ENCODE data around the gene BRICD5. TPM values are rescaled to one million over a fixed set of nuclear protein-coding genes. Genes with fewer than 3 reads are reported as not detected.
A peak's percentile ranks its signal among the peaks of the same experiment; 100 is the strongest.

BRICD5 gene
- total and polyA plus RNA-seq, 2 of the 13 experiments (the other 11 are each of a cell fraction or from before 2014, with no cell fraction given), result 1.6 to 5.8 TPM

DNA sequence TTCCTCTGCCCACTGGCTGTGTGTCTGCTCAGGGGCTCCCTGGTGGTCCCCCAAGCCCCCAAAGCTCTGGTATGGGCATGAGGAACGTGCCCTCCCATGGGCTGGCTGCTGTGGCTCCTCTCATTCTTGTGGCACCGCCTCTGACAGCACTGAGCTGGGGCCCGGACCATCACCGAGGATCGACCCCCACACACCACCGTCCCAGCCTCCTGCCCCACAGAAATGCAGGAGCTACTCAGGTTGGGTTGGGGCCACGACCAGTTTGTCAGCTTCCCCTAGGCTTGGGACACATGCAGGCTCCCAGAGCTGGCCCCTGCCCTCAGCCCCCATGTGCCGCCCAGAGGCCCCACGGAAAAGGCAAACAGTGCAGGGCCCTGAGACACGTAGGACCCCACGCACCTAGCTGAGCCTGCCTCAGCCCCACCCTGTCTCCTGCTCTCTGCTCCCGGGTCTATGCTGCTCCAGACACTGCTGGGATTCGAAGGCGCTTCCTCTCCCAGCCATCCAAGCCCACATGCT lies 11.0 kb downstream of the BRICD5 start:
- no peak for FAIRE-seq
- Histone ChIP-seq H3K9me3 (ENCODE audit: low read length) (no peaks in the 10 kb centered on the region), H3K27me3 (ENCODE audit: control insufficient read depth in 1 of 2, insufficient read depth in 2 of 2, low read length in 2 of 2) (peaks cover 2 to 34% of the 10 kb centered on the region in 2 experiments; a peak in 3 of 5 replicates), H3K79me2 (ENCODE audit: insufficient read depth, low read length) (no peaks in the 10 kb centered on the region), H2AFZ (ENCODE audit: low read length) (no peak overlapping the region), H3K4me2 (ENCODE audit: low read depth, low read length) (peak overlapping the region; percentile 3; the same call in 1 of the 2 replicates), H3K9ac (ENCODE audit: insufficient read depth, low read depth, low read length) (no peak overlapping the region), H3K27ac (ENCODE audit: extremely low read length, insufficient read depth, low read length) (no peak overlapping the region), H4K20me1 (ENCODE audit: insufficient read depth, low read length) (no peaks in the 10 kb centered on the region), H3K4me1 (ENCODE audit: insufficient read depth, low read length) (peaks cover 41% of the 10 kb centered on the region), H3K4me3 (replicated peaks in 1 of 3; ENCODE audit: insufficient read depth in 1 of 3, low read depth in 2 of 3, low read length in 3 of 3) (no peak overlapping the region; a peak in 1 of 6 replicates), H3K36me3 (replicated peaks in 1 of 2; ENCODE audit: control insufficient read depth in 1 of 2, insufficient read depth in 2 of 2, low read length in 2 of 2) (no peaks in the 10 kb centered on the region)
- ChIA-PET CTCF (ENCODE audit: low intra/inter-chr PET ratio, low total read pairs) (no interaction called here), POLR2A (interaction anchor here (1.0 to 1.3 kb wide), 3 partner anchors 16 to 44 kb away, joined by 3 to 5 read pairs (median 4); partner anchors contain the start of genes PGP and TRAF7)
- TF ChIP-seq GABPB1 (CRISPR knock-in tag; IDR thresholded peaks at IDR 0.05), result 0 out of 2 replicates have a peak, but pooled peaks have one; percentile 20
- TF ChIP-seq SMARCC2 (IDR thresholded peaks at IDR 0.05), result no peak
- TF ChIP-seq, protein P1, sequence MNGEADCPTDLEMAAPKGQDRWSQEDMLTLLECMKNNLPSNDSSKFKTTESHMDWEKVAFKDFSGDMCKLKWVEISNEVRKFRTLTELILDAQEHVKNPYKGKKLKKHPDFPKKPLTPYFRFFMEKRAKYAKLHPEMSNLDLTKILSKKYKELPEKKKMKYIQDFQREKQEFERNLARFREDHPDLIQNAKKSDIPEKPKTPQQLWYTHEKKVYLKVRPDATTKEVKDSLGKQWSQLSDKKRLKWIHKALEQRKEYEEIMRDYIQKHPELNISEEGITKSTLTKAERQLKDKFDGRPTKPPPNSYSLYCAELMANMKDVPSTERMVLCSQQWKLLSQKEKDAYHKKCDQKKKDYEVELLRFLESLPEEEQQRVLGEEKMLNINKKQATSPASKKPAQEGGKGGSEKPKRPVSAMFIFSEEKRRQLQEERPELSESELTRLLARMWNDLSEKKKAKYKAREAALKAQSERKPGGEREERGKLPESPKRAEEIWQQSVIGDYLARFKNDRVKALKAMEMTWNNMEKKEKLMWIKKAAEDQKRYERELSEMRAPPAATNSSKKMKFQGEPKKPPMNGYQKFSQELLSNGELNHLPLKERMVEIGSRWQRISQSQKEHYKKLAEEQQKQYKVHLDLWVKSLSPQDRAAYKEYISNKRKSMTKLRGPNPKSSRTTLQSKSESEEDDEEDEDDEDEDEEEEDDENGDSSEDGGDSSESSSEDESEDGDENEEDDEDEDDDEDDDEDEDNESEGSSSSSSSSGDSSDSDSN (CRISPR knock-in tag; IDR thresholded peaks at IDR 0.05), result no peak
- TF ChIP-seq ARNT (IDR thresholded peaks at IDR 0.05), result no peak
- TF ChIP-seq NFE2 (CRISPR knock-in tag; IDR thresholded peaks at IDR 0.05), result no peak
- WGBS (ENCODE audit: low lambda C conversion rate), result 0% methylated on average over 2 of the region's 14 CpGs
- no peak for DNase-seq (ENCODE audit: low spot score)
- no TSS peak for BruUV-seq (replicated peaks)
- peak; percentile 5; the same call in 1 of the 3 replicates for ATAC-seq
- in situ Hi-C loops (cut with HindIII; ENCODE audit: extremely low pct_ligation_motif_present, low pct_unique_long_range_greater_than_20kb) (no loop called here), intact Hi-C loops (cut with micrococcal nuclease; ENCODE audit: unreplicated experiment) (loop anchor here (5.0 kb wide), 2 partner anchors 37 to 53 kb away; partner anchors contain the start of gene ECI1)

DNA sequence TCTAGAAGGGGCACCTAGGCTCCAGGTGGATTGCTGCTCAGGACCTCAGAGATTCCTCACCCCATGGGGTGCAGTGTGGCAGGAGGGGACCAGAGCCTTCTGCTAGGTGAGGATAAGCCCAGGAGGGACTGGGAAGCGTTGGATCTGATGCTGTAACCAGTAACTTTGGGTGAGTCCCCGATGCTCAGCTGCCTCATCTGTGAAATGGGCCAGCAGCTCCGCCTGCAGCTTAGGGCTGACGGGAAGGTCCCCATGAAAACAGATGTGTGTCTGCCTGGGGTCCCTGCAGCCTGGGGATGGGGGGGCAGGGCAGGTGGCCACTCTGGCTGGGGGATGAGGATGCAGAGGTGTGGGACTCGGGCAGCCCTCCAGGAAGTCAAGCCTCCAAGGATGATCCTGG lies 11.6 kb downstream of the BRICD5 start:
- in situ Hi-C loops (cut with HindIII; ENCODE audit: extremely low pct_ligation_motif_present, low pct_unique_long_range_greater_than_20kb), result no loop called here
- FAIRE-seq, result no peak
- WGBS (ENCODE audit: low lambda C conversion rate), result 37% methylated on average over 3 of the region's 5 CpGs

More for the DNA sequence above, 11.6 kb downstream of the BRICD5 start:
- no peaks in the 10 kb centered on the region for H3K36me3 ChIP-seq (replicated peaks in 1 of 2; ENCODE audit: control insufficient read depth in 1 of 2, insufficient read depth in 2 of 2, low read length in 2 of 2)
- H3K9me3 ChIP-seq (ENCODE audit: low read length), result no peaks in the 10 kb centered on the region
- no peak overlapping the region for H2AFZ ChIP-seq (ENCODE audit: low read length)
- DNase-seq (ENCODE audit: low spot score) (no peak), ATAC-seq (no peak)
- ChIA-PET CTCF (ENCODE audit: low intra/inter-chr PET ratio, low total read pairs) (no interaction called here), POLR2A (interaction anchor here (1.0 to 1.3 kb wide), 3 partner anchors 16 to 44 kb away, joined by 3 to 5 read pairs (median 4); partner anchors contain the start of genes PGP and TRAF7)
- intact Hi-C loops (cut with micrococcal nuclease; ENCODE audit: unreplicated experiment), result loop anchor here (5.0 kb wide), 2 partner anchors 37 to 53 kb away; partner anchors contain the start of gene ECI1
- 0 out of 2 replicates have a peak overlapping the region, but pooled peaks have one; percentile 7 for H3K4me2 ChIP-seq (ENCODE audit: low read depth, low read length)
- H3K4me3 ChIP-seq (replicated peaks in 1 of 3; ENCODE audit: insufficient read depth in 1 of 3, low read depth in 2 of 3, low read length in 3 of 3), result no peak overlapping the region
- no peaks in the 10 kb centered on the region for H3K79me2 ChIP-seq (ENCODE audit: insufficient read depth, low read length)
- H4K20me1 ChIP-seq (ENCODE audit: insufficient read depth, low read length), result no peaks in the 10 kb centered on the region
- H3K4me1 ChIP-seq (ENCODE audit: insufficient read depth, low read length), result peaks cover 41% of the 10 kb centered on the region
- TF ChIP-seq RFX5 (IDR thresholded peaks at IDR 0.05; ENCODE audit: low read depth, low read length) (no peak), ZNF629 (CRISPR knock-in tag; conservative IDR thresholded peaks at IDR 0.05) (peak; percentile 92), ZNF768 (CRISPR knock-in tag; IDR thresholded peaks at IDR 0.05) (no peak), ZMYM3 (CRISPR knock-in tag; IDR thresholded peaks at IDR 0.05) (peak; percentile 87)
- H3K27me3 ChIP-seq (ENCODE audit: control insufficient read depth in 1 of 2, insufficient read depth in 2 of 2, low read length in 2 of 2), result peaks cover 2 to 34% of the 10 kb centered on the region in 2 experiments; a peak in 3 of 5 replicates
- BruUV-seq (replicated peaks), result no TSS peak
- H3K9ac ChIP-seq (ENCODE audit: insufficient read depth, low read depth, low read length), result no peak overlapping the region
- H3K27ac ChIP-seq (ENCODE audit: extremely low read length, insufficient read depth, low read length), result no peak overlapping the region
